Panc1 (cell line): ENCODE data around the gene DTNBP1.

Experiments
- POLR2AphosphoS5 ChIP-seq: IDR thresholded peaks from 2 replicates; pipeline ENCODE4 v1.6.1; 2012; ENCODE audit warnings: mild to moderate bottlenecking, low read depth, low read length, moderate library complexity
- SIN3A ChIP-seq: IDR thresholded peaks from 2 replicates; pipeline ENCODE4 v1.6.1; 2012; ENCODE audit warnings: low read depth, mild to moderate bottlenecking, low read length, moderate library complexity, borderline replicate concordance; ENCODE audit not compliant: insufficient read depth
- TCF7L2 ChIP-seq: IDR thresholded peaks from 2 replicates; pipeline ENCODE4 v1.6.1; 2011; ENCODE audit warnings: mild to moderate bottlenecking, low read depth, low read length, inconsistent platforms
- TF ChIP-seq, protein P1 (sequence below): fragments of 450-650 bp; IDR thresholded peaks from 2 replicates; pipeline ENCODE4 v1.5.1; 2017; ENCODE audit warnings: mild to moderate bottlenecking
- TF ChIP-seq, protein P2 (sequence below), 2 experiments: IDR thresholded peaks; 2 replicates each; pipeline ENCODE4 v1.6.1; 2011 to 2012; ENCODE audit warnings: low read depth in 2 of 2, control low read depth in 1 of 2, low read length in 1 of 2, mild to moderate bottlenecking in 1 of 2, moderate library complexity in 1 of 2; ENCODE audit not compliant: insufficient read depth in 1 of 2

DNA sequence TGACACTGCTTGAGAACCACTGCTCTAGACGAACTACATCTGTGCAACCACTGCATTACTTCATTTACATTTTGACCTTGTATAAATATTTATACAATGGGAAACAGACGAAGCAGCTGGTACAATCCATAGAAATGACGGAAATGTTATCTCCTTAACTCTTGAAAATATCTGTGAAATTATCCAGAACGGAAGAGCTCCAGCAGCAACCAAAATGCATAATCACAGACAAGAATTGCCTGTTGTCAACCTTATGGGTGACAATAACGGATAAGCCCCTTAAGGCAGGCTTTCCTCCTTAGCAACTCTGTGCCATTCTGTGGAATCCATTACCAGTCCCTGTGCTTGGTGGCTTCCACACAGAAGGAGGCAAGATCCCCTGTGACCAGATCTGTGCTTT lies 115.4 kb downstream of the DTNBP1 start:
- TF ChIP-seq TCF7L2 (no peak), POLR2AphosphoS5 (no peak), SIN3A (no peak)
- TF ChIP-seq, protein P1, sequence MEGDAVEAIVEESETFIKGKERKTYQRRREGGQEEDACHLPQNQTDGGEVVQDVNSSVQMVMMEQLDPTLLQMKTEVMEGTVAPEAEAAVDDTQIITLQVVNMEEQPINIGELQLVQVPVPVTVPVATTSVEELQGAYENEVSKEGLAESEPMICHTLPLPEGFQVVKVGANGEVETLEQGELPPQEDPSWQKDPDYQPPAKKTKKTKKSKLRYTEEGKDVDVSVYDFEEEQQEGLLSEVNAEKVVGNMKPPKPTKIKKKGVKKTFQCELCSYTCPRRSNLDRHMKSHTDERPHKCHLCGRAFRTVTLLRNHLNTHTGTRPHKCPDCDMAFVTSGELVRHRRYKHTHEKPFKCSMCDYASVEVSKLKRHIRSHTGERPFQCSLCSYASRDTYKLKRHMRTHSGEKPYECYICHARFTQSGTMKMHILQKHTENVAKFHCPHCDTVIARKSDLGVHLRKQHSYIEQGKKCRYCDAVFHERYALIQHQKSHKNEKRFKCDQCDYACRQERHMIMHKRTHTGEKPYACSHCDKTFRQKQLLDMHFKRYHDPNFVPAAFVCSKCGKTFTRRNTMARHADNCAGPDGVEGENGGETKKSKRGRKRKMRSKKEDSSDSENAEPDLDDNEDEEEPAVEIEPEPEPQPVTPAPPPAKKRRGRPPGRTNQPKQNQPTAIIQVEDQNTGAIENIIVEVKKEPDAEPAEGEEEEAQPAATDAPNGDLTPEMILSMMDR, result no peak
- TF ChIP-seq, protein P2, sequence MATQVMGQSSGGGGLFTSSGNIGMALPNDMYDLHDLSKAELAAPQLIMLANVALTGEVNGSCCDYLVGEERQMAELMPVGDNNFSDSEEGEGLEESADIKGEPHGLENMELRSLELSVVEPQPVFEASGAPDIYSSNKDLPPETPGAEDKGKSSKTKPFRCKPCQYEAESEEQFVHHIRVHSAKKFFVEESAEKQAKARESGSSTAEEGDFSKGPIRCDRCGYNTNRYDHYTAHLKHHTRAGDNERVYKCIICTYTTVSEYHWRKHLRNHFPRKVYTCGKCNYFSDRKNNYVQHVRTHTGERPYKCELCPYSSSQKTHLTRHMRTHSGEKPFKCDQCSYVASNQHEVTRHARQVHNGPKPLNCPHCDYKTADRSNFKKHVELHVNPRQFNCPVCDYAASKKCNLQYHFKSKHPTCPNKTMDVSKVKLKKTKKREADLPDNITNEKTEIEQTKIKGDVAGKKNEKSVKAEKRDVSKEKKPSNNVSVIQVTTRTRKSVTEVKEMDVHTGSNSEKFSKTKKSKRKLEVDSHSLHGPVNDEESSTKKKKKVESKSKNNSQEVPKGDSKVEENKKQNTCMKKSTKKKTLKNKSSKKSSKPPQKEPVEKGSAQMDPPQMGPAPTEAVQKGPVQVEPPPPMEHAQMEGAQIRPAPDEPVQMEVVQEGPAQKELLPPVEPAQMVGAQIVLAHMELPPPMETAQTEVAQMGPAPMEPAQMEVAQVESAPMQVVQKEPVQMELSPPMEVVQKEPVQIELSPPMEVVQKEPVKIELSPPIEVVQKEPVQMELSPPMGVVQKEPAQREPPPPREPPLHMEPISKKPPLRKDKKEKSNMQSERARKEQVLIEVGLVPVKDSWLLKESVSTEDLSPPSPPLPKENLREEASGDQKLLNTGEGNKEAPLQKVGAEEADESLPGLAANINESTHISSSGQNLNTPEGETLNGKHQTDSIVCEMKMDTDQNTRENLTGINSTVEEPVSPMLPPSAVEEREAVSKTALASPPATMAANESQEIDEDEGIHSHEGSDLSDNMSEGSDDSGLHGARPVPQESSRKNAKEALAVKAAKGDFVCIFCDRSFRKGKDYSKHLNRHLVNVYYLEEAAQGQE (IDR thresholded peaks at IDR 0.05; ENCODE audit: insufficient read depth in 1 of 2, low read depth in 2 of 2, low read length in 1 of 2), result no peak
